Measurements from ENCODE around the gene RASSF6.
"Not testable (repeated sequence)": the region's sequence is repeated elsewhere in the genome, so short reads cannot be mapped to it uniquely, and the experiment has no call there.

The RASSF6 gene

GRCh38 chr4:73575660-73576059, 44.6 kb downstream of the RASSF6 start:
- DNase-seq: peak; percentile 23

GRCh38 chr4:73573794-73574528, 46.3 kb downstream of the RASSF6 start:
- peak; percentile 70 for DNase-seq

DNA sequence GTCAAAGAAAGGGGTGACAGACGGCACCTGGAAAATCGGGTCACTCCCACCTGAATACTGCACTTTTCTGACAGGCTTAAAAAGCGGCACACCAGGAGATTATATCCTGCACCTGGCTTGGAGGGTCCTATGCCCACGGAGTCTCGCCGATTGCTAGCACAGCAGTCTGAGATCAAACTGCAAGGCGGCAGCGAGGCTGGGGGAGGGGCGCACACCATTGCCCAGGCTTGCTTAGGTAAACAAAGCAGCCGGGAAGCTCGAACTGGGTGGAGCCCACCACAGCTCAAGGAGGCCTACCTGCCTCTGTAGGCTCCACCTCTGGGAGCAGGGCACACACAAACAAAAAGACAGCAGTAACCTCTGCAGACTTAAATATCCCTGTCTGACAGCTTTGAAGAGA, 69.4 kb downstream of the RASSF6 start:
- not testable (repeated sequence) for DNase-seq

GRCh38 chr4:73544620-73545019, 75.6 kb downstream of the RASSF6 start:
- no peak for DNase-seq

GRCh38 chr4:73541251-73541650, 79.0 kb downstream of the RASSF6 start:
- DNase-seq: no peak

- no peak for DNase-seq
These were observed 79.4 kb downstream of the RASSF6 start for GRCh38 chr4:73540826-73541225.

DNA sequence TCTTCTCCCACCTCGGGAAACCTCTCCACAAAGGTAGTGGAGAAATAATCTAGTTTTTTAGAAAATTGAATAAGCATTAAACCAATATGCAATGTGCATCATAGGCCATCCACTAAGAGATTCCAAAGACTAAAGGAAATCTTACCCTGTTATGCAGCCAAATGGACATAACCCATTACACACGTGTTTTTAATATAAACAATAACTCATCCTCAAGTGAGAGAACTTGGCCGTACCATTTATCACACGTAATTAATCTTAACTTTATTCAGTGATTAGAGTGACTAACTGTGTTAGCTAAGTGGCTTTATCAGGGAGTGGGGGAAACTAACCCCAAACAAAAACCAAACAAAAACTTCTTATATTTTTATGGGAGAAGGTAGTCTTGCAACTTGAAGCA, 80.8 kb downstream of the RASSF6 start:
- DNase-seq: no peak

DNA sequence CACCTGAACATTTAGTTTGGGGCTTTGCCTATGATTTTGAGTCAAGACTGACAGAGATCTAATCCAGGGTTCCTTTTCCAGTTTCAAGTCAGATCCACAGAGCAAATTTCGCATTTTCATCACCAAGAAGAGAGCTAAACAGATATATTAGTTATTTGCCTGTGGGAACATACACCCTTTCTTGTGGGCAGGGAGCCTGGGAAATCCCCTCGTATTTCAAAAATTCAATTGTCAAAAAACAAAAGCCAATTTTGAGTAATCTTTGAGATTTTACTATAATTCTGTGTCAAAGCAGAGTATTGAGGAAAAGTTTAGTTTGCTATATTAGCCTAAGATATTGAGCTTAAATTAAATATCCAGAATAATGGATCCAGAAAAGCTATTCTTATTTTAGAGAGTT, 82.1 kb downstream of the RASSF6 start:
- DNase-seq: no peak

GRCh38 chr4:73533515-73534422, 86.5 kb downstream of the RASSF6 start:
- no peak for DNase-seq

DNA sequence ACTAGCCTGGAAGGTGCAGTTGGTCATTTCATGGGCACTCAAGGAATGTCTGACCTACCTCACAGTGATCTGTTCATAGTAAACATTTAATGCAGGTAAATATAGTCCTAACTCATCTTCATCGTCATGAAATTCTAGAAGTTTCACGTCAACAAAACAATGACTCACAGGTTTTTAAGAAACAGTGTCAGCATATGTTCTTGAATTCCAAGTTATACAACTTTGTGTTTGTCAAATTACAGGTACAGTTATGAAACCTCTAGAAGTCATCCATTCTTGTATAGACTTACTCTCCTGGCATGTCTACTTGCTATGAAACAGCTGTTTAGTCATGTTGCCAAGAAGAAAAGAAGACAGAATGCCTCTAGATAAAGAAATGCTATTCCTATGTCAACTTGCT, 92.1 kb downstream of the RASSF6 start:
- DNase-seq: no peak

DNA sequence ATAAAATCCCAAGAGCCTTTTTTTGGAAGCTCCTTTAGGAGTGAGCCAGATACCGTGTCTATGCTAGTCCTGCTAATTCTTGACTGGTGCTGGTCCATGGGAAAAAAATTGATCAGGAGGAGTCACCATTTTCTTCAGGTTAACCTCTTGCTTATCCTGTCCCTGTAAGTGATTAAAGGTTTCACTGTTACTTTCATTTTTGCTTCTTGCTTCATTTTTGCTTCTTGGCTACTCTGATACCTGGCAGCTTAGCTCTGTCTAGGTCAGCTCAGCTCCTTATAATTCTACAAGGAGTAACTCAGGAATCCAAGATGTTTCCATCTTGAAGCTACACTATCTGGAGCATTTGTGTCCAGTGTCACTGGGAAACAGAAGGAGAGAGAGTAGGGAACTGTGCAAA, 93.0 kb downstream of the RASSF6 start:
- no peak for DNase-seq

DNA sequence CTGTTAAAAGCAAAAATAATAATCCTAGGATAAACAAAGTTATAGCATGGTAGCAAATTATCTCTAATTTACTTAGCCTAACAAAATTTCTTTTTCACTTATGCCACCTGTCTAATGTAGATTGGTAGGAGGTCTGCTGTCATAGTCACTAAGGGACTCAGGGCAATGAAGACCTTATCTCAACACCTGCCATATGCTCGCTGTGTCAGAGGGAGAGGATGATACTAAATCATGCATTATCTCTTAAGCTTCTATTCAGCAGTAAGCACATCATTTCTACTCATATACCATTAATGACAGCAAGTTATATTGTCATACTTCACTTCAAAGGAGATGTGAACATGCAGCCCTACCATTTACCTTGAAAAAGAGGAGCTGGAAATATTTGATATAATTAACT, 94.6 kb downstream of the RASSF6 start:
- no peak for DNase-seq

DNA sequence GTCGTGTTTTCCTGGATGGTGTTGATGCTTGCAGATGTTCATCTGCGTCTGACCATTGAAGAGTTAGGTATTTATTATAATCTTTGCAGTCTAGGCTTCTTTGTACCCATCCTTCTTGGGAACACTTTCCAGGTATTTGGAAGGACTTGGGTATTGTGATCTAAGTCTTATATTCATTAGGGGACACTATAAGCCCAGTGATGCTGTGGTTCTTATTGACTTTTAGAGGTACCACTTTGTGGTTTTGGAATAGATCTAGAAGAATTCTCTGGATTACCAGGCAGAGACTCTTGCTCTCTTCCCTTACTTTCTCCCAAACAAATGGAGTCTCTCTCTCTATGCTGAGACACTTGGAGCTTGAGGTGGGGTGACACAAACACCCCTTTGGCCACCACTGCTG, 97.1 kb downstream of the RASSF6 start:
- no peak for DNase-seq

Data from suppressor macrophage treated with lipopolysaccharide for 4 hours (primary cell).